ENCODE data around the gene THAP12. TPM values are rescaled to one million over a fixed set of nuclear protein-coding genes. Genes with fewer than 3 reads are reported as not detected.

The THAP12 gene
- total and polyA plus RNA-seq, 2 donors (not counting 3 experiments of a cell fraction or from before 2014, with no cell fraction given) = 12.2 to 36.7 TPM

DNA sequence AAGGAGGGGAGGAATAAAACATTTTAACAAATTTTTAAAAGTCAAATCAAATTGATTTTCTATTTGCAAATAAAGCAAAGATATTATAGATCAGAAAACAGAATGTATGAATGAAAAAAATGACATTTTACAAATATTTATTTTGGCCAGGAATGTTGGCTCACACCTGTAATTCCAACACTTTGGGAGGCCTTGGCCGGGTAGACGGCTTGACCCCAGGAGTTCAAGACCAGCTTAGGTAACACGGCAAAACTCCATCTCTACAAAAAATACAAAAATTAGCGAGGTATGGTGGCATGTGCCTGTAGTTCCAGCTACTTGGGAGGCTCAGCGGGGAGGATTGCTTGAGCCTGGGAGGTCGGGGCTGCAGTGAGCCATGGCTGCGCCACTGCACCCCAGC is 18.2 kb downstream of the THAP12 start:
- Histone ChIP-seq H3K27ac (ENCODE audit: insufficient read depth, low read depth, low read length) (no peak overlapping the region), H3K4me2 (ENCODE audit: insufficient read depth, low read length) (no peak overlapping the region), H3K4me3 (replicated peaks in 1 of 3; ENCODE audit: insufficient read depth in 1 of 3, low read depth in 1 of 3, low read length in 3 of 3) (no peak overlapping the region), H3K79me2 (ENCODE audit: control insufficient read depth, insufficient read depth, low read length) (peaks cover 32% of the 10 kb centered on the region), H3K9ac (replicated peaks; ENCODE audit: extremely low read depth, insufficient read depth, low read length) (no peak overlapping the region), H4K20me1 (replicated peaks; ENCODE audit: control insufficient read depth, extremely low read depth, insufficient read depth, low read length) (peaks cover 3% of the 10 kb centered on the region), H3K9me3 (replicated peaks; ENCODE audit: control insufficient read depth, insufficient read depth, low read length) (no peaks in the 10 kb centered on the region), H2AFZ (ENCODE audit: low read depth, low read length) (no peak overlapping the region), H3K27me3 (ENCODE audit: control insufficient read depth in 2 of 2, insufficient read depth in 2 of 2, low read length in 2 of 2) (no peaks in the 10 kb centered on the region), H3K4me1 (ENCODE audit: control insufficient read depth, extremely low read depth, insufficient read depth, low read length) (no peaks in the 10 kb centered on the region), H3K9me1 (replicated peaks; ENCODE audit: control insufficient read depth, extremely low read depth, insufficient read depth, low read length) (no peaks in the 10 kb centered on the region), H3K36me3 (ENCODE audit: control insufficient read depth in 2 of 2, extremely low read depth in 1 of 2, insufficient read depth in 2 of 2, low read length in 2 of 2) (no peaks in the 10 kb centered on the region)
- no TSS peak for BruUV-seq (replicated peaks)
- dilution Hi-C loops (cut with MboI; ENCODE audit: extremely low pct_ligation_motif_present, low sequenced_read_pairs) (no loop called here), intact Hi-C loops (cut with micrococcal nuclease) (no loop called here)
- ChIA-PET POLR2A (no interaction called here), CTCF (no interaction called here)
- DNase-seq (ENCODE audit: low read depth, low spot score) = no peak
- TF ChIP-seq MYC (IDR thresholded peaks at IDR 0.05; ENCODE audit: low read depth, low read length) (no peak), GATA2 (IDR thresholded peaks at IDR 0.05; ENCODE audit: insufficient read depth, insufficient read length, low read depth, low read length) (no peak), POLR2A (IDR thresholded peaks at IDR 0.05; ENCODE audit: low read depth, low read length) (no peak), JUN (IDR thresholded peaks at IDR 0.05; ENCODE audit: borderline replicate concordance, insufficient read depth, insufficient read length, low read depth) (no peak), POLR2AphosphoS5 (IDR thresholded peaks at IDR 0.05; ENCODE audit: insufficient read depth, low read depth, low read length) (no peak), FOS (IDR thresholded peaks at IDR 0.05; ENCODE audit: borderline replicate concordance, insufficient read depth, low read length) (no peak), MAX (IDR thresholded peaks at IDR 0.05; ENCODE audit: insufficient read depth, insufficient read length) (no peak), EZH2 (IDR thresholded peaks at IDR 0.05; ENCODE audit: borderline replicate concordance, low read depth, low read length, severe bottlenecking) (no peak)
- TF ChIP-seq, protein P1, sequence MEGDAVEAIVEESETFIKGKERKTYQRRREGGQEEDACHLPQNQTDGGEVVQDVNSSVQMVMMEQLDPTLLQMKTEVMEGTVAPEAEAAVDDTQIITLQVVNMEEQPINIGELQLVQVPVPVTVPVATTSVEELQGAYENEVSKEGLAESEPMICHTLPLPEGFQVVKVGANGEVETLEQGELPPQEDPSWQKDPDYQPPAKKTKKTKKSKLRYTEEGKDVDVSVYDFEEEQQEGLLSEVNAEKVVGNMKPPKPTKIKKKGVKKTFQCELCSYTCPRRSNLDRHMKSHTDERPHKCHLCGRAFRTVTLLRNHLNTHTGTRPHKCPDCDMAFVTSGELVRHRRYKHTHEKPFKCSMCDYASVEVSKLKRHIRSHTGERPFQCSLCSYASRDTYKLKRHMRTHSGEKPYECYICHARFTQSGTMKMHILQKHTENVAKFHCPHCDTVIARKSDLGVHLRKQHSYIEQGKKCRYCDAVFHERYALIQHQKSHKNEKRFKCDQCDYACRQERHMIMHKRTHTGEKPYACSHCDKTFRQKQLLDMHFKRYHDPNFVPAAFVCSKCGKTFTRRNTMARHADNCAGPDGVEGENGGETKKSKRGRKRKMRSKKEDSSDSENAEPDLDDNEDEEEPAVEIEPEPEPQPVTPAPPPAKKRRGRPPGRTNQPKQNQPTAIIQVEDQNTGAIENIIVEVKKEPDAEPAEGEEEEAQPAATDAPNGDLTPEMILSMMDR (IDR thresholded peaks at IDR 0.05; ENCODE audit: extremely low read depth in 1 of 2, insufficient read depth in 1 of 2, low read depth in 1 of 2, low read length in 2 of 2) = no peak
- no peak for FAIRE-seq

Data from endothelial cell of umbilical vein (primary cell).